H1 (cell line): ENCODE measurements around the gene ATP6V1E1. TPM values are rescaled to one million over a fixed set of nuclear protein-coding genes. Genes with fewer than 3 reads are reported as not detected.

Experiments
- CTCF ChIA-PET: fragments of 300-600 bp; sonication (Branson Sonifier 250); formaldehyde crosslinking; loops from one replicate; lab custom pipeline; 2021; ENCODE audit not compliant: partially characterized antibody; lab: Charles Lee
- POLR2A ChIA-PET: fragments of 300-600 bp; sonication (Branson Sonifier 250); formaldehyde crosslinking; loops from one replicate; lab custom pipeline; 2021; ENCODE audit warnings: inconsistent platforms; ENCODE audit not compliant: partially characterized antibody; lab: Charles Lee
- DNase-seq, 2 experiments: peaks; one replicate each; pipeline versions ENCODE4 v3.0.0 to v3.0.0-alpha.2; 2010 to 2022; ENCODE audit warnings: low spot score in 2 of 2, low read depth in 1 of 2, mixed read lengths in 1 of 2
- FAIRE-seq: peaks from 2 replicates; lab custom pipeline; 2011; peaks lifted over from hg19 to GRCh38; lab: Jason Lieb, UNC
- H2AFZ ChIP-seq: 2 replicates; pipeline ENCODE4 v1.8.1; 2012; ENCODE audit warnings: low read length, inconsistent platforms
- H2AK5ac ChIP-seq: 2 replicates; pipeline ENCODE4 v1.6.1; 2013; ENCODE audit warnings: low read depth, low read length
- H2BK120ac ChIP-seq: replicated peaks from 2 replicates; pipeline ENCODE3; 2013; ENCODE audit warnings: low read depth, low read length, inconsistent platforms
- H2BK12ac ChIP-seq: 2 replicates; pipeline ENCODE4 v1.6.1; 2013; ENCODE audit warnings: low read depth, low read length
- H2BK15ac ChIP-seq: 2 replicates; pipeline ENCODE4 v1.6.1; 2013; ENCODE audit warnings: low read length
- H2BK20ac ChIP-seq: 2 replicates; pipeline ENCODE4 v1.6.1; 2013; ENCODE audit warnings: low read length
- H2BK5ac ChIP-seq: 2 replicates; pipeline ENCODE4 v1.6.1; 2013; ENCODE audit warnings: low read depth, low read length
- H3K14ac ChIP-seq: 2 replicates; pipeline ENCODE4 v1.6.1; 2013; ENCODE audit warnings: inconsistent platforms; ENCODE audit not compliant: insufficient read length
- H3K18ac ChIP-seq: 2 replicates; pipeline ENCODE4 v1.6.1; 2013; ENCODE audit warnings: low read length; ENCODE audit errors: extremely low read depth
- H3K23ac ChIP-seq: 2 replicates; pipeline ENCODE4 v1.6.1; 2013; ENCODE audit warnings: inconsistent platforms; ENCODE audit not compliant: insufficient read length
- H3K23me2 ChIP-seq: 2 replicates; pipeline ENCODE4 v1.6.1; 2013; ENCODE audit warnings: low read depth, low read length
- H3K27ac ChIP-seq: 2 replicates; pipeline ENCODE4 v1.6.1; 2011; ENCODE audit warnings: low read depth, low read length, inconsistent platforms
- H3K27me3 ChIP-seq, 4 experiments: replicated peaks in 1 of 4; 1 replicate in 1 of 4; 2 replicates in 3 of 4; pipeline versions ENCODE4 v1.6.1 to v1.8.1; 2011 to 2013; ENCODE audit warnings: low read length in 3 of 4, mild to moderate bottlenecking in 3 of 4, inconsistent platforms in 2 of 4, mixed read lengths in 2 of 4, moderate library complexity in 1 of 4; ENCODE audit not compliant: control insufficient read depth in 3 of 4, insufficient read depth in 3 of 4; ENCODE audit errors: extremely low read depth in 1 of 4
- H3K36me3 ChIP-seq, 4 experiments: 2 replicates each; pipeline versions ENCODE4 v1.6.1 to v1.8.1; 2011 to 2013; ENCODE audit warnings: mild to moderate bottlenecking in 4 of 4, low read length in 3 of 4, moderate library complexity in 2 of 4, control low read depth in 1 of 4, inconsistent platforms in 1 of 4; ENCODE audit not compliant: insufficient read depth in 4 of 4, control insufficient read depth in 2 of 4
- H3K4ac ChIP-seq: replicated peaks from 2 replicates; pipeline ENCODE3; 2013; ENCODE audit warnings: low read length, low read depth, mixed read lengths, inconsistent platforms; ENCODE audit not compliant: insufficient read length
- H3K4me1 ChIP-seq, 4 experiments: replicated peaks in 1 of 4; 1 replicate in 1 of 4; 2 replicates in 3 of 4; pipeline versions ENCODE4 v1.6.1 to v1.8.1; 2011 to 2013; ENCODE audit warnings: low read length in 3 of 4, inconsistent platforms in 2 of 4, mixed read lengths in 1 of 4; ENCODE audit not compliant: insufficient read depth in 4 of 4, control insufficient read depth in 3 of 4
- H3K4me2 ChIP-seq, 2 experiments: 2 replicates each; pipeline versions ENCODE4 v1.6.1 to v1.8.1; 2011 to 2013; ENCODE audit warnings: low read depth in 2 of 2, low read length in 2 of 2, control low read depth in 1 of 2, inconsistent platforms in 1 of 2, mild to moderate bottlenecking in 1 of 2; ENCODE audit not compliant: insufficient read depth in 1 of 2
- H3K4me3 ChIP-seq, 4 experiments: fragments of 200-600, 300-600 bp in 1 of 4; sonication (generic), shearing (Covaris generic), sonication (Bioruptor Twin) in 1 of 4; 2 replicates each; pipeline versions ENCODE4 v1.5.1 to v1.8.1; 2011 to 2016; ENCODE audit warnings: low read length in 4 of 4, low read depth in 3 of 4, control low read depth in 2 of 4, inconsistent platforms in 2 of 4, mild to moderate bottlenecking in 2 of 4, mixed read lengths in 1 of 4, moderate library complexity in 1 of 4; ENCODE audit not compliant: insufficient read depth in 2 of 4; ENCODE audit errors: extremely low read depth in 1 of 4
- H3K56ac ChIP-seq: replicated peaks from 2 replicates; pipeline ENCODE3; 2013; ENCODE audit warnings: low read depth, mild to moderate bottlenecking, mixed read lengths, low read length, inconsistent platforms; ENCODE audit not compliant: insufficient read length
- H3K79me1 ChIP-seq: 2 replicates; pipeline ENCODE4 v1.6.1; 2013; ENCODE audit warnings: low read depth, low read length, control low read depth
- H3K79me2 ChIP-seq, 2 experiments: 2 replicates each; pipeline versions ENCODE4 v1.6.1 to v1.8.1; 2012 to 2013; ENCODE audit warnings: low read length in 2 of 2, mild to moderate bottlenecking in 2 of 2, inconsistent platforms in 1 of 2; ENCODE audit not compliant: insufficient read depth in 2 of 2, control insufficient read depth in 1 of 2
- H3K9ac ChIP-seq, 4 experiments: replicated peaks in 1 of 4; 1 replicate in 1 of 4; 2 replicates in 3 of 4; pipeline versions ENCODE4 v1.6.1 to v1.8.1; 2011 to 2013; ENCODE audit warnings: low read depth in 3 of 4, low read length in 3 of 4, control low read depth in 2 of 4, mild to moderate bottlenecking in 2 of 4, moderate library complexity in 2 of 4, inconsistent platforms in 1 of 4; ENCODE audit errors: extremely low read depth in 1 of 4
- H3K9me3 ChIP-seq, 2 experiments: 2 replicates each; pipeline versions ENCODE4 v1.6.1 to v1.8.1; 2012 to 2013; ENCODE audit warnings: mild to moderate bottlenecking in 2 of 2, moderate library complexity in 2 of 2, control low read depth in 1 of 2, inconsistent platforms in 1 of 2, low read depth in 1 of 2, low read length in 1 of 2, mixed read lengths in 1 of 2; ENCODE audit not compliant: insufficient read depth in 2 of 2
- H4K20me1 ChIP-seq, 2 experiments: replicated peaks in 1 of 2; 2 replicates each; pipeline versions ENCODE3 to v1.8.1; 2011 to 2013; ENCODE audit warnings: inconsistent platforms in 2 of 2, low read length in 2 of 2, mild to moderate bottlenecking in 1 of 2; ENCODE audit not compliant: insufficient read depth in 2 of 2, control insufficient read depth in 1 of 2
- H4K5ac ChIP-seq: 2 replicates; pipeline ENCODE4 v1.6.1; 2013; ENCODE audit warnings: low read length, low read depth, mixed read lengths, inconsistent platforms; ENCODE audit not compliant: insufficient read length
- H4K8ac ChIP-seq: 2 replicates; pipeline ENCODE4 v1.8.0; 2013; ENCODE audit warnings: mild to moderate bottlenecking, moderate library complexity, low read length, inconsistent platforms; ENCODE audit not compliant: insufficient read depth; ENCODE audit errors: extremely low read depth
- H4K91ac ChIP-seq: replicated peaks from 2 replicates; pipeline ENCODE3; 2013; ENCODE audit warnings: low read length, mixed read lengths, inconsistent platforms; ENCODE audit not compliant: insufficient read length
- CBX5 ChIP-seq: fragments of 300-800, 300-1000 bp; sonication (generic); IDR thresholded peaks from 2 replicates; pipeline ENCODE4 v1.7.1; 2016; ENCODE audit warnings: antibody characterized with exemption, low read length, low read depth
- GTF2F1 ChIP-seq: IDR thresholded peaks from 2 replicates; pipeline ENCODE4 v1.6.1; 2012; ENCODE audit warnings: low read depth, low read length, improper control_type of control experiment, borderline replicate concordance
- POU5F1 ChIP-seq: IDR thresholded peaks from 2 replicates; pipeline ENCODE4 v1.6.1; 2011; ENCODE audit warnings: low read depth, mild to moderate bottlenecking, low read length, moderate library complexity
- RBBP5 ChIP-seq: IDR thresholded peaks from 2 replicates; pipeline ENCODE4 v1.7.1; 2012; ENCODE audit warnings: low read depth, mild to moderate bottlenecking, inconsistent platforms, low read length, moderate library complexity, borderline replicate concordance
- SIRT6 ChIP-seq: IDR thresholded peaks from one replicate; pipeline ENCODE4 v1.7.1; 2012; ENCODE audit warnings: low read length, inconsistent platforms
- TEAD4 ChIP-seq: IDR thresholded peaks from 2 replicates; pipeline ENCODE4 v1.6.1; 2012; ENCODE audit warnings: low read depth, low read length, inconsistent platforms, mixed read lengths
- WGBS, 2 experiments: shearing (Covaris generic) in 1 of 2; methylation state at CpG; one replicate each; pipeline versions ENCODE4 v1.1.6 to v1.1.7; 2013 to 2015; ENCODE audit warnings: low lambda C conversion rate in 2 of 2, mixed read lengths in 2 of 2, inconsistent platforms in 1 of 2, low coverage in 1 of 2, missing lambda C conversion rate in 1 of 2; ENCODE audit not compliant: insufficient replicate concordance in 2 of 2, insufficient coverage in 1 of 2, insufficient read length in 1 of 2; ENCODE audit errors: extremely low coverage in 1 of 2, missing lambda C conversion rate in 1 of 2; 5-methylcytosine and 5-hydroxymethylcytosine counted together
- polyA plus RNA-seq, 7 experiments: library from polyadenylated mRNA; depleted of rRNA in 3 of 7; stranded (reverse) in 5 of 7; unstranded in 2 of 7; fragments of >200 nt in 5 of 7; fragments of 200-250 nt in 2 of 7; gene quantifications; 1 replicate in 5 of 7; 2 replicates in 1 of 7; 4 replicates in 1 of 7; pipeline versions ENCODE4 v1.2.1 to v1.2.3, GENCODE V29; 2011 to 2013; ENCODE audit warnings: missing spikeins in 2 of 7, mixed read lengths in 2 of 7
- total RNA-seq: library from RNA; stranded (reverse); fragmentation: NEBNext Ultra II Directional; extraction: Animal tissue kit (Norgen Biotek cat#: 25700); gene quantifications from 2 replicates; pipeline ENCODE4 v1.2.1, GENCODE V29; 2021

Gene ATP6V1E1
- total and polyA plus RNA-seq, 2 of the 8 experiments (the other 6 are each of a cell fraction or from before 2014, with no cell fraction given), result 80.4 to 88.1 TPM

- H3K4ac ChIP-seq, result no peak overlapping the region
- ChIA-PET POLR2A (interaction anchor here (1.2 to 2.2 kb wide), 3 partner anchors 11 to 42 kb away, joined by 4 to 5 read pairs (median 5); no protein-coding TSS in a partner anchor), CTCF (interaction anchor here (0.6 to 3.7 kb wide), 4 partner anchors 9 to 294 kb away, joined by 3 to 14 read pairs (median 4); no protein-coding TSS in a partner anchor)
- no peak overlapping the region for H2BK120ac ChIP-seq
- peaks cover 0 to 6% of the 10 kb centered on the region in 2 experiments for H4K20me1 ChIP-seq
- no peak for DNase-seq
- no peak overlapping the region for H3K14ac ChIP-seq
- no peaks in the 10 kb centered on the region for H3K9me3 ChIP-seq
- H3K18ac ChIP-seq, result no peak overlapping the region
- no peak overlapping the region for H2BK15ac ChIP-seq
- H3K56ac ChIP-seq, result no peak overlapping the region
- peaks cover 2% of the 10 kb centered on the region; the same call in 1 of the 2 replicates for H3K79me1 ChIP-seq
- H3K4me3 ChIP-seq, result no peak overlapping the region
- 97% methylated on average over 22 of the region's 23 CpGs; no CpG with 5 or more reads in 1 of the 2 experiments for WGBS, 2 experiments
- H4K8ac ChIP-seq, result no peak overlapping the region; the same call in 1 of the 2 replicates
- no peak overlapping the region for H4K91ac ChIP-seq
- H2BK12ac ChIP-seq, result no peak overlapping the region
- no peaks in the 10 kb centered on the region; the same call in 1 of the 2 replicates for H3K23me2 ChIP-seq
- H3K4me2 ChIP-seq, result no peak overlapping the region
- H3K9ac ChIP-seq, result no peak overlapping the region
- no peaks in the 10 kb centered on the region for H3K27me3 ChIP-seq
- peaks cover 39 to 81% (median 60%) of the 10 kb centered on the region in 4 experiments for H3K36me3 ChIP-seq
- no peak overlapping the region for H4K5ac ChIP-seq
- no peak for FAIRE-seq
- no peak overlapping the region for H2AK5ac ChIP-seq
- H2AFZ ChIP-seq, result no peak overlapping the region
- no peak overlapping the region for H3K27ac ChIP-seq
- peaks cover 0 to 2% of the 10 kb centered on the region in 2 experiments; a peak in 1 of 4 replicates for H3K79me2 ChIP-seq
- no peak overlapping the region for H3K23ac ChIP-seq
- H2BK5ac ChIP-seq, result no peak overlapping the region
- no peaks in the 10 kb centered on the region for H3K4me1 ChIP-seq
- H2BK20ac ChIP-seq, result no peak overlapping the region
- no peak for TF ChIP-seq POU5F1
- TF ChIP-seq GTF2F1, result no peak
- TF ChIP-seq TEAD4, result no peak
- no peak for TF ChIP-seq SIRT6
- no peak for TF ChIP-seq RBBP5
- no peak for TF ChIP-seq CBX5
These were observed 80.4 kb downstream of the ATP6V1E1 start for GRCh38 chr22:17548010-17548755.
